ENCODE data around the gene ATP5F1A. TPM values are rescaled to one million over a fixed set of nuclear protein-coding genes. Genes with fewer than 3 reads are reported as not detected.
"Not testable (repeated sequence)": the region's sequence is repeated elsewhere in the genome, so short reads cannot be mapped to it uniquely, and the experiment has no call there.

ATP5F1A gene
- total RNA-seq, 1 experiment from 2014 or later: 463 TPM

GRCh38 chr18:46047369-46047768, 50.7 kb downstream of the ATP5F1A start:
- DNase-seq (ENCODE audit: low spot score): not testable (repeated sequence)

- no peak for DNase-seq (ENCODE audit: low spot score)
These were observed 51.4 kb downstream of the ATP5F1A start for GRCh38 chr18:46046688-46047087.

- DNase-seq (ENCODE audit: low spot score): no peak
These were observed 52.0 kb downstream of the ATP5F1A start for GRCh38 chr18:46046126-46046525.

GRCh38 chr18:46042571-46043123, 55.4 kb downstream of the ATP5F1A start:
- DNase-seq (ENCODE audit: low spot score): peak; percentile 33

- DNase-seq (ENCODE audit: low spot score): no peak
These were observed 57.4 kb downstream of the ATP5F1A start for GRCh38 chr18:46040747-46041104.

- DNase-seq (ENCODE audit: low spot score): no peak
These were observed 57.9 kb downstream of the ATP5F1A start for GRCh38 chr18:46040033-46040746.

GRCh38 chr18:46037512-46038305, 60.4 kb downstream of the ATP5F1A start:
- no peak for DNase-seq (ENCODE audit: low spot score)

GRCh38 chr18:46035696-46036680, 62.1 kb downstream of the ATP5F1A start:
- no peak for DNase-seq (ENCODE audit: low spot score)

- peak; percentile 11 for DNase-seq (ENCODE audit: low spot score)
These were observed 63.9 kb downstream of the ATP5F1A start for GRCh38 chr18:46034230-46034629.

- no peak for DNase-seq (ENCODE audit: low spot score)
These were observed 66.4 kb downstream of the ATP5F1A start for GRCh38 chr18:46031741-46032140.

Other genes with a start within 250 kb of the ATP5F1A start
- gene EPG5, start 131.0 kb downstream of the ATP5F1A start, total RNA-seq (2014; rRNA removed; shearing (Covaris generic)): 8.8 and 16.4 TPM in 2 replicates
- 2.8 and 3.9 TPM in 2 replicates for gene PSTPIP2, start 26.0 kb downstream of the ATP5F1A start, total RNA-seq (2014; rRNA removed; shearing (Covaris generic))
- gene HAUS1, start 6.1 kb upstream of the ATP5F1A start, total RNA-seq (2014; rRNA removed; shearing (Covaris generic)): 45.4 and 50.3 TPM in 2 replicates

Data from A172 (cell line).